ENCODE results near the gene VDR.

DNA sequence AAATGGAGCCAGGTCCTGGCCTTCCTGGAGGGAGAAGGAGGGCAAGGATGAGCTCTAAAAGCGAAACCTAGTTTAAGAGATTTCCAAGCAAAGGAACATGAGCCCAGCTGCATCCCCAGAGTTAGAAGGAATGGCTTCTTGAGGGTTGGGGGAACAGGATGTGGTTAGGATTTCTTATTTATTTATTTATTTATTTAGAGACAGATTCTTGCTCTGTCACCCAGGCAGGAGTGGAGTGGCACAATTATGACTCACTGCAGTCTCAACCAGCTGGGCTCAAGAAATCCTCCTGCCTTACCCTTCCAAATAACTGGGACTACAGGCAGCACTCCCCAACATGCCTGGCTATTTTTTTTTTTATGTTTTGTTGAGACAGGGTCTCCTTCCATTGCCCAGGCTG lies 33.3 kb upstream of the VDR start:
- TF ChIP-seq CTCF (IDR thresholded peaks at IDR 0.05), result no peak
- TF ChIP-seq EZH2 (IDR thresholded peaks at IDR 0.05), result no peak
- no peak for TF ChIP-seq EZH2phosphoT487 (IDR thresholded peaks at IDR 0.05)
